ENCODE measurements around the gene PLK3.
"Not testable (repeated sequence)": the region's sequence is repeated elsewhere in the genome, so short reads cannot be mapped to it uniquely, and the experiment has no call there.

- not testable (repeated sequence) for TF ChIP-seq CTCF, POLR2A (IDR thresholded peaks at IDR 0.05)
Measured at GRCh38 chr1:44797886-44798285, 2.3 kb upstream of the PLK3 start.
